Psoas muscle (tissue), 8 donors: Measurements from ENCODE around the gene MAP1B. TPM values are rescaled to one million over a fixed set of nuclear protein-coding genes. Genes with fewer than 3 reads are reported as not detected.

Source experiments
- ATAC-seq, 4 donors: fragments of 200-7000 bp; cut with Tn5 transposase; one replicate each; pipeline ENCODE4 v1.9.1; 2020; ENCODE audit warnings: moderate library complexity in 3 of 4, mild to moderate bottlenecking in 2 of 4
- DNase-seq, 2 donors: peaks; one replicate each; pipeline ENCODE4 v3.0.0-alpha.2; 2020
- H3K27ac ChIP-seq: fragments of 200-600 bp; one replicate; pipeline ENCODE4 v1.8.0; 2022
- H3K27me3 ChIP-seq, 3 donors: fragments of 200-600 bp in 1 of 3; one replicate each; pipeline versions ENCODE4 v1.6.1 to v1.8.0; 2013 to 2022; ENCODE audit warnings: low read length in 2 of 3, mild to moderate bottlenecking in 2 of 3, moderate library complexity in 1 of 3; ENCODE audit not compliant: insufficient read depth in 3 of 3
- H3K36me3 ChIP-seq, 2 donors: fragments of 200-600 bp in 1 of 2; one replicate each; pipeline versions ENCODE4 v1.6.1 to v1.8.0; 2013 to 2022; ENCODE audit warnings: low read depth in 1 of 2, mild to moderate bottlenecking in 1 of 2, moderate library complexity in 1 of 2; ENCODE audit not compliant: insufficient read depth in 1 of 2
- H3K4me1 ChIP-seq: fragments of 200-600 bp; one replicate; pipeline ENCODE4 v1.8.0; 2022
- H3K4me3 ChIP-seq: fragments of 200-600 bp; one replicate; pipeline ENCODE4 v1.8.0; 2022; ENCODE audit warnings: mild to moderate bottlenecking
- H3K9me3 ChIP-seq: fragments of 200-600 bp; one replicate; pipeline ENCODE4 v1.8.0; 2022
- WGBS, 3 donors: extraction: QIAGEN DNeasy Blood & Tissue Kit; methylation state at CpG; one replicate each; pipeline versions ENCODE4 v1.1.6 to v1.1.7; 2013; 5-methylcytosine and 5-hydroxymethylcytosine counted together
- intact Hi-C, 2 donors: fragments of 100-400 bp; cut with DNase I; formaldehyde crosslinking; loops; one replicate each; pipeline versions ENCODE4 v1.11.0 to v1.14.2; 2022
- polyA plus RNA-seq, 3 donors: library from polyadenylated mRNA; stranded (reverse); fragments of 200-250 nt; gene quantifications; one replicate each; pipeline ENCODE4 v1.2.3, GENCODE V29; 2013
- total RNA-seq, 4 donors: library from RNA; stranded (reverse); fragmentation: NEBNext Ultra II Directional in 2 of 4; extraction: Animal tissue kit (Norgen Biotek cat#: 25700) in 2 of 4; gene quantifications; one replicate each; pipeline versions ENCODE4 v1.2.1 to v1.2.4, GENCODE V29; 2021 to 2023
- TF ChIP-seq, protein P1 (sequence below): fragments of 200-600 bp; IDR thresholded peaks from one replicate; pipeline ENCODE4 v1.8.0; 2022; ENCODE audit warnings: antibody characterized with exemption
- donor health status: healthy with polysubstance abuse.
- donor health status: DM: no; HTN: no; CAD: no; lungs with moderate emphysema.
- donor health status: Bipolar disorder and iron deficiency.
- donor health status: healthy.
- donor health status: DM: yes; HTN: yes; CAD: no.
- donor health status: DM: no; HTN: no; CAD: no.
- donor health status: DM: no; HTN: no; CAD: no.
- donor health status: DM: yes; HTN: yes; CAD: no.

The MAP1B gene
- total and polyA plus RNA-seq, 7 donors, result 1.1 to 20.2 (median 8.5) TPM

DNA sequence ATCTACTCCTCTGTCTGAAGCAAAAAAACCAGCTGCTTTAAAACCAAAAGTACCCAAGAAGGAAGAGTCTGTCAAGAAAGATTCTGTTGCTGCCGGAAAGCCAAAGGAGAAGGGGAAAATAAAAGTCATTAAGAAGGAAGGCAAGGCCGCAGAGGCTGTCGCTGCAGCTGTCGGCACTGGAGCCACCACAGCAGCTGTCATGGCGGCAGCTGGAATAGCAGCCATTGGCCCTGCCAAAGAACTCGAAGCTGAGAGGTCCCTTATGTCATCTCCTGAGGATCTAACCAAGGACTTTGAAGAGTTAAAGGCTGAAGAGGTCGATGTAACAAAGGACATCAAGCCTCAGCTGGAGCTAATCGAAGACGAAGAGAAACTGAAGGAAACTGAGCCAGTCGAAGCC is 88.3 kb downstream of the MAP1B start:
- Histone ChIP-seq H3K4me3 (no peak overlapping the region), H3K4me1 (no peaks in the 10 kb centered on the region), H3K27me3 (no peaks in the 10 kb centered on the region), H3K27ac (no peak overlapping the region), H3K9me3 (no peaks in the 10 kb centered on the region), H3K36me3 (peaks cover 0 to 13% of the 10 kb centered on the region in 2 donors)
- no peak for DNase-seq
- intact Hi-C loops, result no loop called here
- TF ChIP-seq, protein P1, sequence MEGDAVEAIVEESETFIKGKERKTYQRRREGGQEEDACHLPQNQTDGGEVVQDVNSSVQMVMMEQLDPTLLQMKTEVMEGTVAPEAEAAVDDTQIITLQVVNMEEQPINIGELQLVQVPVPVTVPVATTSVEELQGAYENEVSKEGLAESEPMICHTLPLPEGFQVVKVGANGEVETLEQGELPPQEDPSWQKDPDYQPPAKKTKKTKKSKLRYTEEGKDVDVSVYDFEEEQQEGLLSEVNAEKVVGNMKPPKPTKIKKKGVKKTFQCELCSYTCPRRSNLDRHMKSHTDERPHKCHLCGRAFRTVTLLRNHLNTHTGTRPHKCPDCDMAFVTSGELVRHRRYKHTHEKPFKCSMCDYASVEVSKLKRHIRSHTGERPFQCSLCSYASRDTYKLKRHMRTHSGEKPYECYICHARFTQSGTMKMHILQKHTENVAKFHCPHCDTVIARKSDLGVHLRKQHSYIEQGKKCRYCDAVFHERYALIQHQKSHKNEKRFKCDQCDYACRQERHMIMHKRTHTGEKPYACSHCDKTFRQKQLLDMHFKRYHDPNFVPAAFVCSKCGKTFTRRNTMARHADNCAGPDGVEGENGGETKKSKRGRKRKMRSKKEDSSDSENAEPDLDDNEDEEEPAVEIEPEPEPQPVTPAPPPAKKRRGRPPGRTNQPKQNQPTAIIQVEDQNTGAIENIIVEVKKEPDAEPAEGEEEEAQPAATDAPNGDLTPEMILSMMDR, result no peak
- WGBS, 3 donors, result 79 to 85% (median 79%) methylated on average over 10 of the region's 10 CpGs
- no peak for ATAC-seq

DNA sequence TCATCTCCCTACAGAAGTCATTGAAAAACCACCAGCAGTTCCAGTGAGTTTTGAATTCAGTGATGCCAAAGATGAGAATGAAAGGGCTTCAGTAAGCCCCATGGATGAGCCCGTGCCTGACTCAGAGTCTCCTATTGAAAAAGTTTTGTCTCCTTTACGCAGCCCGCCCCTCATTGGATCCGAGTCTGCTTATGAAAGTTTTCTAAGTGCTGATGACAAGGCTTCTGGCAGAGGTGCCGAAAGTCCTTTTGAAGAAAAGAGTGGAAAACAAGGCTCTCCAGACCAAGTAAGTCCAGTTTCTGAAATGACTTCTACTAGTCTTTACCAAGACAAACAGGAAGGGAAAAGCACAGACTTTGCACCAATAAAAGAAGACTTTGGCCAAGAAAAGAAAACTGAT is 90.1 kb downstream of the MAP1B start:
- no peaks in the 10 kb centered on the region for H3K4me1 ChIP-seq
- DNase-seq (no peak), ATAC-seq (no peak)
- H3K36me3 ChIP-seq, result peaks cover 0 to 13% of the 10 kb centered on the region in 2 donors
- intact Hi-C loops, result no loop called here
- H3K9me3 ChIP-seq, result no peaks in the 10 kb centered on the region
- no peak overlapping the region for H3K4me3 ChIP-seq
- WGBS, 3 donors, result 95 to 99% (median 97%) methylated on average over 5 of the region's 5 CpGs
- H3K27me3 ChIP-seq, result no peaks in the 10 kb centered on the region
- TF ChIP-seq, protein P1, result no peak
- H3K27ac ChIP-seq, result no peak overlapping the region

DNA sequence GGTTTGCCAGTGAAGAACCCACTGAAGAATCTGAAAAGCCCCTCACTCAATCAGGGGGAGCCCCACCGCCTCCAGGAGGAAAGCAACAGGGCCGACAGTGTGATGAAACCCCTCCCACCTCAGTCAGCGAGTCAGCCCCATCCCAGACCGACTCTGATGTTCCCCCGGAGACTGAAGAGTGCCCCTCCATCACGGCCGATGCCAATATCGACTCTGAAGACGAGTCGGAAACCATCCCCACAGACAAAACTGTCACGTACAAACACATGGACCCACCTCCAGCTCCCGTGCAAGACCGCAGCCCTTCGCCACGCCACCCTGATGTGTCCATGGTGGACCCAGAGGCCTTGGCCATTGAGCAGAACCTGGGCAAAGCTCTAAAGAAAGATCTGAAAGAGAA is 92.4 kb downstream of the MAP1B start:
- Histone ChIP-seq H3K27me3 (no peaks in the 10 kb centered on the region), H3K9me3 (no peaks in the 10 kb centered on the region), H3K4me3 (no peak overlapping the region), H3K4me1 (no peaks in the 10 kb centered on the region), H3K36me3 (peaks cover 0 to 4% of the 10 kb centered on the region in 2 donors), H3K27ac (no peak overlapping the region)
- DNase-seq (no peak), ATAC-seq (no peak)
- TF ChIP-seq, protein P1, result no peak
- intact Hi-C loops, result no loop called here
- WGBS, 3 donors, result 94 to 96% (median 95%) methylated on average over 15 of the region's 15 CpGs

DNA sequence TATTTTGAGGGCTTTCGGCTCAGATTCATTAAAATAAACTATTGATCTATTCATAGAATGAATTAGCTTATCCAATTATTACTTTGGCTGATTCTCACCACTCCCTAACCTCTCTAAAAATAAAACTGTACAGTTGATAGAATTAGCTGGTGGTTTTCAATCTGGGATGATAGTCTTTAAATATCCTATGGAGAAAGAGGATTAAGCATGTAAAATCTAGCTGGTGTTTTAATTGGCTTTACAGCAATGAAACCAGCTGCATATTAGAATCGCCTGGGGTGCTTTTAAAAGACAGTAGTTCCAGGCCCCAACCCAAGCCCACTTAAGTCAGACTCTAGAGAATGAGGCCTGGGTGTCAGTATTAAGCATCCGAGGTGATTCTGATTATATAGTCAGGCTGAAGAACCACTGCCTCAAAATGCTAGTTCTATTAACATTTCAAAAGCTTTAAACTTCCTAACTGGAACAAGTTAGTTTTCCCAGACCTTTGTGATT is 95.1 kb downstream of the MAP1B start:
- TF ChIP-seq, protein P1, result no peak
- intact Hi-C loops, result no loop called here
- WGBS, 3 donors, result 57 to 75% (median 66%) methylated on average over 3 of the region's 3 CpGs
- DNase-seq (no peak), ATAC-seq (no peak)
- H3K36me3 ChIP-seq, result no peaks in the 10 kb centered on the region
- H3K27me3 ChIP-seq, result no peaks in the 10 kb centered on the region
- H3K4me3 ChIP-seq, result no peak overlapping the region
- no peaks in the 10 kb centered on the region for H3K4me1 ChIP-seq
- H3K27ac ChIP-seq, result no peak overlapping the region
- no peaks in the 10 kb centered on the region for H3K9me3 ChIP-seq

DNA sequence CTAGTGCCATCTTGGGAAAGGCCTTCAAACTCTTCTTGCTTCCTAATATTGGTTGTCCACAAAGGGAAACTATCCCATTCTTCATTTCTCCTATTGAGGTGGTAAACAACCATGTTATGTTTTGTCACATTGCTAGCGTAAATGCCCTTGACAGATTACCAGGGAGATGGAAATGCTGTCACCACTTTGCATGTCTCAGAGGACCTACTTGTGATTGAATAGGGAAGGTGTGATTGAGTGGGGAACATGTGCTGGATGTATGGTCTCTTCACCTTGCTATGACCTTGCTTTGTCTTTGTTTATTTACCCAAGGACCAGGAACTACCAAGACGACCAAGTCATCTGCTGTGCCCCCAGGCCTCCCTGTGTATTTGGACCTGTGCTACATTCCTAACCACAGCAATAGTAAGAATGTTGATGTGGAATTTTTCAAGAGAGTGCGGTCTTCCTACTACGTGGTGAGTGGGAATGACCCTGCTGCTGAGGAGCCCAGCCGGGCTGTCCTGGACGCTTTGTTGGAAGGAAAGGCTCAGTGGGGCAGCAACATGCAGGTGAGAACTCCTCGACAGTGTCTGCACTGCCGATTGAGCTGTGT is 96.1 kb downstream of the MAP1B start:
- H3K27ac ChIP-seq, result no peak overlapping the region
- no peak overlapping the region for H3K4me3 ChIP-seq
- intact Hi-C loops, result no loop called here
- no peaks in the 10 kb centered on the region for H3K27me3 ChIP-seq
- no peaks in the 10 kb centered on the region for H3K9me3 ChIP-seq
- no peaks in the 10 kb centered on the region for H3K4me1 ChIP-seq
- DNase-seq (no peak), ATAC-seq (no peak)
- WGBS, 3 donors, result 91 to 92% (median 91%) methylated on average over 8 of the region's 8 CpGs
- TF ChIP-seq, protein P1, result no peak
- no peaks in the 10 kb centered on the region for H3K36me3 ChIP-seq
